Iris pigment epithelial cell (primary cell): Measurements from ENCODE around the gene XRCC5.

Experiments used
- DNase-seq: peaks from one replicate; pipeline ENCODE4 v3.0.0-alpha.2; 2011; ENCODE audit warnings: low read depth

The XRCC5 gene

DNA sequence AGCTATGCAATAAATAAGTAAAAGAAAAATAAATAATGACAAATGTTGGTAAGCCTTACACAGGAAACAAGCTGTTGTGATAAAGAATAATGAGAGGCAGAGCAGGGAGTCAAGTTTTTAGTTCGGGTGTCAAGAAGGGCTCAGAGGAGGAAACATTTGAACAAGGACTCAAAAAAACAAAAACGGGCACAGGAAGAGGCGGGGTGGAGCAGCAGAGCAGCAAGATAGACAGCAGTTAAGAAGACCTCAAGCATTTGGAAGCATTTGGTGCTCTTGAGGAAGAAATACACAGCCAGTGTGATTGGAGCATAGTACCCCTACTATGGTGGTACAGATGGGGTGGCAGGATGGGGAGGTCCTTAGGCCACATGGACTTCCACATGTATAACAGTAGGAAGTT is 24.6 kb upstream of the XRCC5 start:
- no peak for DNase-seq

DNA sequence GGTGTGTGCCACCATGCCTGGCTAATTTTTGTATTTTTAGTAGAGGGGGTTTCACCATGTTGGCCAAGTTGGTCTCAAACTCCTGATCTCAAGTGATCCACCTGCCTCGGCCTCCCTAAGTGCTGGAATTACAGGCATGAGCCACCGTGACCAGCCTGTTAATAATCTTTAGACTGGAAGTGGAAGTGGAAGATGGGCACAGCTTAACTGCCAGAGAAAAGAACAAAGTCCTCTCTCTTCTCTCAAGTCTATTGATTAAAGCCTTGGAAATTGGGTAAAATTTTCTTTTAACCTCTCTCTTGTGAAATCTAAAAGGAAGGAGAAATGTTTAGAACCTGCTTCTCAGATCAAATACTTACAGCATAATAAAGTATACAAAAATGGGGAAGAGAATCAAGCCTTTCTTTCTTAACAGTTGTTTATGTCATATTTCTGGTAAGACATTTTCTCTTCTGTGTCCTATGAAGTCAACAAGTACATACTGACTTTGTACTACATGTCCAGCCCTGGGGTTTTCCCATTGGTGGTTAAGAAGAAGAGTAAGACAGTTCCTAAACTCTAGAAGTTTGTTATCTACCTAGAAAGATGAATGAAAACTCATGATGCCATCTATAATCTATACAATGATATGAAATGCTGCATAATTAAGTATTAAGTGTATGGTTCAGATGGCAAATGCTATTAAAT is 22.8 kb upstream of the XRCC5 start:
- DNase-seq = no peak

- DNase-seq = peak; percentile 30
These were observed 18.8 kb upstream of the XRCC5 start for GRCh38 chr2:216090369-216090786.

- no peak for DNase-seq
These were observed 16.5 kb upstream of the XRCC5 start for GRCh38 chr2:216092646-216093045.

GRCh38 chr2:216094701-216095100 is 14.4 kb upstream of the XRCC5 start:
- DNase-seq = no peak

DNA sequence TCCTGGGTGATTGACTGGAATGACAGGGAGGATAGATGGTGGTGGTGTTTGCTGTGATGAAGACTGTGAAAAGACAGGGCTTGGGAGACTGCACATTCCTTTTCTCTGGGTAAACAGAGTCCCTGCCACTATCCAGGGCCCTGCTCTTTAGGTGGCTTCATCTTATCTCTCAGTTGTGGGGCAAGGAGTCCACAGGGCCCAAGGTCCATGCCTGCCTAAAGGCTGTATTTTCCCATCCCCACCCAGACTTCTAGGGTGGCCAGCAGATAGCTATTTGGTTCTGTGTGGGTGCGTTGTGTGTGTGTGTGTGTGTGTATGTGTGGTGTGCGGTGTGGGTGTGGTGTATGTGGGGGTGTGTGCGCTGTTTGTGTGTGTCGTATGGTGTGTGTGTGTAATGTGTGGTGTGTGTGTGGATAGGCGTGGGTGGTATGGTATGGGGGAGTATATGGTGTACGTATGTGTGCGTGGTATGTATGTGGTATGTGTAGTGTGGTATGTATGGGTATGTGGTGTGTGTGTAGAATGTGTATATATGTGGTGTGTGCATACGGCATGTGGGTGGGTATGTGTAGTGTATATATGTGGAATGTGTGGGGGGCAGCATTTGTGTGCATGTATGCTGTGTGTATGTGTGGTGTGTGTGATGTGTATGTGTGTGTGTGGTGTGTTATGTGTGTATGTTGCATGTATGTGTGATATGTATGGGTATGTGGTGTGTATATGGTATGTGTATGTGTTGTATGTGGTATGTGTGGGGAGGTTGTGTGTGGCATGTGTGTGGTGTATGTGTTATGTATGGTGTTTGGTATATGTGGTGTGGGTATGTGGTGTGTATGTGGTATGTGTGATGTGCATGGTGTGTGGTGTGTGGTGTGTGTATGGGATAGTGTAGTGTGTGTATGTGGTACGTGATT is 10.5 kb upstream of the XRCC5 start:
- DNase-seq = no peak

- DNase-seq = no peak
These were observed 8.0 kb upstream of the XRCC5 start for GRCh38 chr2:216101109-216101508.

GRCh38 chr2:216103213-216103612 is 5.9 kb upstream of the XRCC5 start:
- no peak for DNase-seq

DNA sequence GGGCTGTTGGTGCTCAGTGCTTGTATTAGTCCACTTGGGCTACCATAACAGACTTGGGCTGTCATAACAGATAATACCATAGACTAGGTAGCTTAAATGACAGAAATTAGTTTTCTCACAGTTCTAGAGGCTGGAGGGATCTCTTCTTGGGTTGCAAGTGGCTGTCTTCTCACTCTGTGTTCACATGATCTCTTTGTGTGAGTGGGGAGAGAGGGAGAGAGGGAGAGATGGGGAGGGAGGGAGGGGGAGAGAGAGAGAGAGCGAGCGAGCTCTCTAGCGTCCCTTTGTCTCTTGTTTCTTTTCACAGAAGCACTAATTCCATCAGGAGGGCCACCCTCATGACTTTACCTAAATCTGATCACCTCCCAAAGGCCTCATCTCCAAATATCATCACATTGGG is 4.5 kb upstream of the XRCC5 start:
- DNase-seq = no peak

GRCh38 chr2:216107320-216107719 is 1.8 kb upstream of the XRCC5 start:
- no peak for DNase-seq

DNA sequence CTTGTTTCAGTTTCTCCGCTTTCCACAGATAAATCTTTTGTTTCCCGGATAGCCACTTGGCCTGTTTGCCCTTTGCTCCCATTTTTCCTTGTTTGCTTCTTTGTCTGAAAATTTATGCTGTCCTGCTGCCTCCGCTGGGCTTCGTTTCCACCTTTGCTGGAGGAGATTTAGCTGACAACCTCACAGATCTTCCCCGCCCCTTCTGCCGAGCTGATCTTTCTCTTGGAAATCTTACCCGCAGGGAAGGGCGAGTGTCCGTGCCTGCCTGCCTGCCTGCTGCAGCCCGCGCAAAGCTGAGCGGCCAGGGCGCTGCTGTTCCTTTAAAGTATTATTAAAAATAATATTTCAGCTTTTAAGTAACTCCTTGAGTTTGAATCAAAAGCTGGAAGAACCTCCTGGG is 1.4 kb upstream of the XRCC5 start:
- DNase-seq = no peak

- no peak for DNase-seq
These were observed 710 bp upstream of the XRCC5 start for GRCh38 chr2:216108310-216108966.

DNA sequence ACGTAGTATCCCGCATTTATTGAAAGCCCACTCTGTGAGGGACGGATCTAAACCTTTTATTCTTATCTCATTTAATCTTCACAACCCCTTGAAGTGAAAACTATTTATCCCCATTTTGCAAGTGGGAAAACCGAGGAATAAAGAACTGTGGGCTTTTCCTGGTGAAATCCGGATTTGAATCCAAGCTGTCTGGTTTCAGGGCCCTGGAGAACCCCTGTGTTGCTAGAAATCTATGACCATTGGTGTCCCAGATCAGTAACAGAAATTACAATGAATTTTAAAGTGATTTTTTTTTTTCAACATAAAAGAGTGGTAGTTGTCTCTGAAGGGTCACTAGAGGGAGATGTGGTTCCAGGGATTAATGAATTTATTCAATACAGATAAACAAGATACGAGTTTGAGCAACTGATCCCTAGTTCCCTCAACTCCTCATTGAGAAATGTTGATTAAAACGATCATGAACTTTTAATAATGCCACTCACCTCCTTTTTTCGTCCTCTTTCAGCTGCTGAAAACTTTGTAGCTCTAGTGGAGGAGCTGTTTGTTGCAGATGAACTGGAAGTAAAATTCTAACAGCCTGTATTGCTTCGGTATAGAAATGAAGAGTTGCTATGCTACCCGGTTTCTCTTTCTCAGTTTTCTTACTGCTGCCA is 940 bp downstream of the XRCC5 start:
- peak; percentile 70 for DNase-seq

DNA sequence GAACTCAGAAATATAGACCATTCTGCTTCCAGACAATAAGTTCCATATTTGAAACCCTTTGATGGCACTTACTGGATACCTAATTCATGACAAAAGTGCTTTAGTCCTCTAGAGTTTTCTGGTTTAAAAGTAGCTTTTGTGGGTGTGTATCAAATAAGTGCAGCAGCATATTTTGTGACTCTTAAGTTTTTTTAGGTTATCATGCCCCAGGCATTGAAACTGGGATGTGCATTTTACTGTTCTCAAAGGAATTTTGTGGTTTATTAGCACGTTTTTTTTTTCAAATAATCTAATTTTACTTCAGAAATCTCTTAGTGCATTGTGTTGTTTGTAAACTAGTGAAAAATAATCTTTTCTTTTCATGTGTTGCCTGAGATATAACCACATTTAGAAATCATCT is 1.5 kb downstream of the XRCC5 start:
- no peak for DNase-seq

DNA sequence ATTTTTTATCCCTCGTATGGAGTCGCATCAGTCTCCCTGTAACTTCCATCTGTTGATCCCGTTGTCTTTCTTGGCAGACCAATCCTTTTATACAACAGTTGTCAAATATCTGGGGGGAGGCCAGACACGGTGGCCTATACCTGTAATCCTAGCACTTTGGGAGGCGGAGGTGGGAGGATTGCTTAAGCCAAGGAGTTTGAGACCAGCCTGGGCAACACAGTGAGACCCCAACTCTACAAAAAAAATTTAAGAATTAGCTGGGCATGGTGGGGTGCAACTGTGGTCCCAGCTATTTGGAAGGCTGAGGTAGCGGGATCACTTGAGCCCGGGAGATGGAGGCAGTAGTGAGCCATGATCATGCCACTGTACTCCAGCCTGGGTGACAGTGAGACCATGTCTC is 2.0 kb downstream of the XRCC5 start:
- no peak for DNase-seq

GRCh38 chr2:216112926-216113325 is 3.8 kb downstream of the XRCC5 start:
- no peak for DNase-seq

DNA sequence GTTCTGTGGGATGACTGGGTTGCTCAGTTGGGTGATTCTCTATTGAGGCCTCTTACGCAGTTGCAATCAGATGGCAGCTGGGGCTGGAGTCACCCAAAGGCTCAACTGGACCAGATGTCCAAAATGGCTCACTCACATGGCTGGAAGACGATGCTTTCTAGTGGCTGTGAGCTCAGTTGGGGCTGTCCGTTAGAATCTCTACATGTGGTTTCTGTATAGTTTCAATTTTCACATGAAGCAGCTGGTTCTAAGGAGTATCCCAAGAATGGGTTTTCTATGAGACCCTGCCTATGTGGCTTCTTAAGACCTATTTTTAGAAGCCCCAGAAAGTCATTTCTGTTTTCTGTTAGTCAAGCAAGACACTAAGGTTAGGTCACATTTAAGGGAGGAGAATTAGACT is 4.4 kb downstream of the XRCC5 start:
- DNase-seq = no peak

DNA sequence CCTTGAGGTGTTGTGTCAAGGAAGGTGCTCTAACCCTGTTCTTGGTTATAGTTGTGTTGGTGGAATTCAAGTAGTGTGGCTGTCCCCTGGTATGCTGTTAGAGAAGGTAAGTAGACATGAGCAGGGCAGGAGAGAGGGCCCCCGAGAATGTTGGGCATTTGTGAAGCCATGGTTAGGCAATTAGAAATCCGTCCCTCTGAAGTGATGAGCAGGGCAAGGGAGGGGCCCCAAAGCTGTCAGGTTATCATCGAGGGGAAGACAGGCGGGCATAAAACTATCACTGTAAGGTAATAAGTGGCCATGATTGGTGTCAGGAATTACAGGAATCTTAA is 5.2 kb downstream of the XRCC5 start:
- no peak for DNase-seq

- DNase-seq = peak; percentile 97
These were observed 5.8 kb downstream of the XRCC5 start for GRCh38 chr2:216114714-216115531.

DNA sequence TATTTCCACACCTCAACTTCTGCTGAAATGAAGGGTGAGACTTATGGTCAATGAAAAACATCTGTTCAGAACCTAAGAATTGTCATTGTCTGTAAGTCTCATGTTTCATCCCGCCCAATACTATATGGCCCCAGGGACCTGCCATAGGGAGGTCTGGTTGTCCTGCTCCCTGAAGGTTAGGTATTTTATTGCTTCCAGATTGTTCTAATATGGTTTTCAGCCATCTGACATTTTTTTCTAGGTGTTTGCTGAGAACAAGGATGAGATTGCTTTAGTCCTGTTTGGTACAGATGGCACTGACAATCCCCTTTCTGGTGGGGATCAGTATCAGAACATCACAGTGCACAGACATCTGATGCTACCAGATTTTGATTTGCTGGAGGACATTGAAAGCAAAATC is 7.3 kb downstream of the XRCC5 start:
- no peak for DNase-seq

DNA sequence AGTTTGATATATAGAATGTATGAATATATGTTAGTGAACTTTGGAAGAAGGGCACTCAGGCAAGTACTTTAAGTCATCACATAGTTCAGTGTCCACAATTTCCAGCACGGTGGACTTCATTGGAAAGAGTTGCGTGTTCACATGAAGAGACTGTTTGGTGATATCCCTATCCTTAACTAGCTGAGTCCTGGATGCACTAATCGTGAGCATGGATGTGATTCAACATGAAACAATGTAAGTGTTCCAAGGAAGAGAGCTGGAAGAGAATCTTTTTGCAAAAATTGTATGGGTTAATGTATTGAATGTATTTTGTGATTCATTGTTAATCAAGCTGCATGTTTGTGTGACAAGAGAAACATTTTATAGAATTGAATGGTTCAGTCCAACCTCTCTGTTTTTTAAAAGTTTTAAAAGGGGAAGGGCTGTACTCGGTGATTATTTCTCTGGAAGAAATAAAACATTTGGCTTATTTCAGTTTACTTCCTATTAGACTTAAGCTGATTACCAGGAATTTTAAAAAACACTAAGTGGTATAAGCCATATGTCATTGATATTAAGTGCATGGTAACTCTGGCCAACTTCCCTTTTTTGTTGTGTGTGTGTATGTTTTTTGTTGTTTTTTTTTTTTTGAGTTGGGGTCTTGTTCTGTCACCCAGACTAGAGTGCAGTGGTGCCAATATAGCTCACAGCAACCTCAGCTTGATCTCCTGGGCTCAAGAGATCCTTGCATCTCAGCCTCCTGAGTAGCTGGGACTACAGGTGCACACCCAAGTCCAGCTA is 8.6 kb downstream of the XRCC5 start:
- DNase-seq = peak; percentile 29
